GM12892 (cell line): ENCODE data around the gene NECAP2.

Experiments
- POLR2A ChIP-seq: IDR thresholded peaks from 2 replicates; pipeline ENCODE4 v1.6.1; 2011; ENCODE audit warnings: low read depth, low read length, control low read depth
- POLR2AphosphoS5 ChIP-seq: IDR thresholded peaks from 2 replicates; pipeline ENCODE4 v1.6.1; 2011; ENCODE audit warnings: low read depth, low read length, control low read depth

GRCh38 chr1:16410803-16411202, 29.7 kb upstream of the NECAP2 start:
- TF ChIP-seq POLR2A (no peak), POLR2AphosphoS5 (no peak)
